Effector memory CD4-positive, alpha-beta T cell (primary cell): ENCODE results near the gene GAPVD1.
"Not testable (repeated sequence)": the region's sequence is repeated elsewhere in the genome, so short reads cannot be mapped to it uniquely, and the experiment has no call there.

ENCODE experiments used
- DNase-seq, 3 donors: peaks; one replicate each; pipeline ENCODE4 v3.0.0-alpha.2; 2020
- H3K27ac ChIP-seq: 2 replicates; pipeline ENCODE4 v1.7.0; 2013; ENCODE audit warnings: mild to moderate bottlenecking, low read length, moderate library complexity; ENCODE audit not compliant: insufficient read depth, poor library complexity, severe bottlenecking
- H3K27me3 ChIP-seq: replicated peaks from 2 replicates; pipeline ENCODE4 v1.7.0; 2013; ENCODE audit warnings: mild to moderate bottlenecking, low read length; ENCODE audit not compliant: insufficient read depth, control insufficient read depth, poor library complexity, severe bottlenecking
- H3K36me3 ChIP-seq: 2 replicates; pipeline ENCODE4 v1.7.0; 2013; ENCODE audit warnings: mild to moderate bottlenecking, low read length, moderate library complexity; ENCODE audit not compliant: control insufficient read depth, insufficient read depth
- H3K4me1 ChIP-seq: 2 replicates; pipeline ENCODE4 v1.7.0; 2013; ENCODE audit warnings: low read length, mild to moderate bottlenecking; ENCODE audit not compliant: control insufficient read depth, insufficient read depth, poor library complexity, severe bottlenecking
- H3K4me3 ChIP-seq: 2 replicates; pipeline ENCODE4 v1.7.0; 2013; ENCODE audit warnings: low read length, low read depth, mild to moderate bottlenecking; ENCODE audit not compliant: insufficient read depth, poor library complexity, severe bottlenecking
- H3K9me3 ChIP-seq: 2 replicates; pipeline ENCODE4 v1.7.0; 2013; ENCODE audit warnings: mild to moderate bottlenecking, low read length, moderate library complexity; ENCODE audit not compliant: control insufficient read depth

The GAPVD1 gene

GRCh38 chr9:125246261-125246667 is 15.4 kb upstream of the GAPVD1 start:
- Histone ChIP-seq H3K4me1 (peaks cover 9% of the 10 kb centered on the region), H3K36me3 (no peaks in the 10 kb centered on the region), H3K4me3 (no peak overlapping the region), H3K27me3 (no peaks in the 10 kb centered on the region), H3K27ac (no peak overlapping the region), H3K9me3 (no peaks in the 10 kb centered on the region)
- DNase-seq, result no peak

DNA sequence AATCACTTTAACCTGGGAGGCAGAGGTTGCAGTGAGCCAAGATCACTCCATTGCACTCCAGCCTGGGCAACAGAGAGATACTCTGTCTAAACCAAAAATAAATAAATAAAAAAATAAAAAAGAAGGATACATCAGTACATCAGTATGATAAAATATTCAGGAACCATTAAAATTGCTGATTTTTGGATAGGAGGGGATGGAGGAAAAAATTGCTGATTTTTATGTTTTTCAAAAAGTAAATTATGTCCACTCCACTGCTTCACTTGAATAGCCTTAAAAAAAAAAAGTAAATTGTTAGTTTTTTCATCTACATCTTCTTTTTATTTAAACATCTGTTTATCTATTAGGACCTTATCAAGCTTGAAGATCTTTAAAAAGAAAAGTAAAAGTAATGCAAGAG is 7.4 kb upstream of the GAPVD1 start:
- Histone ChIP-seq H3K4me1 (no peaks in the 10 kb centered on the region), H3K4me3 (no peak overlapping the region), H3K9me3 (no peaks in the 10 kb centered on the region), H3K27me3 (no peaks in the 10 kb centered on the region), H3K36me3 (no peaks in the 10 kb centered on the region), H3K27ac (no peak overlapping the region)
- no peak for DNase-seq

DNA sequence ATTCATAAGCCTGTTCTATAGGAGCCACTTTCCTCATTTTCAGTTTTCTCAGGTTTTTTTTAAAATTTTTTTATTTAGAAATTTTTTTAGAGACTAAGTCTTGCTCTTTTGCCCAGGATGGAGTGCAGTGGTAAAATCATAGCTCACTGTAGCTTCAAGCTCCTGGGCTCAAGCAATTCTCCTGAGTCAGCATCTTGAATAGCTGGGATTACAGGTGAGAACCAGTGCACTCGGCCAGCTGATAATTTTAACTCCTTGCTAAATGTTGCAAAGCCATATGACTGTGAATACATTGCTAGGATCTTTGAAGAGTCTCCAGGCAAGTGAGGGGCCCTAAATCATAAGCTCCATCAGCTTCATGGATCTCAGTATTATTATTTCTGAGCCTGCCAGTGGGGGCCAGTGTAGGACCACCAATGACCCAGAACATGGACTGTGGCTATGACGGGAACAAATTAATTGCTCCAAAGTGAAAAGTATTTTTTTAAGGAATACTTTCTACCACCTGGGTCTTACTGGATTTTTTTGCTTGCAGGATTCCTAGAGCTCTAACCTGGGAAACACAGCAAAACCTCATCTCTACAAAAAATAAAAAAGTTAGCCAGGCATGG is 5.7 kb upstream of the GAPVD1 start:
- H3K27ac ChIP-seq, result no peak overlapping the region
- H3K9me3 ChIP-seq, result no peaks in the 10 kb centered on the region
- H3K4me3 ChIP-seq, result no peak overlapping the region
- no peaks in the 10 kb centered on the region for H3K27me3 ChIP-seq
- no peak for DNase-seq
- H3K4me1 ChIP-seq, result no peaks in the 10 kb centered on the region
- H3K36me3 ChIP-seq, result no peaks in the 10 kb centered on the region

DNA sequence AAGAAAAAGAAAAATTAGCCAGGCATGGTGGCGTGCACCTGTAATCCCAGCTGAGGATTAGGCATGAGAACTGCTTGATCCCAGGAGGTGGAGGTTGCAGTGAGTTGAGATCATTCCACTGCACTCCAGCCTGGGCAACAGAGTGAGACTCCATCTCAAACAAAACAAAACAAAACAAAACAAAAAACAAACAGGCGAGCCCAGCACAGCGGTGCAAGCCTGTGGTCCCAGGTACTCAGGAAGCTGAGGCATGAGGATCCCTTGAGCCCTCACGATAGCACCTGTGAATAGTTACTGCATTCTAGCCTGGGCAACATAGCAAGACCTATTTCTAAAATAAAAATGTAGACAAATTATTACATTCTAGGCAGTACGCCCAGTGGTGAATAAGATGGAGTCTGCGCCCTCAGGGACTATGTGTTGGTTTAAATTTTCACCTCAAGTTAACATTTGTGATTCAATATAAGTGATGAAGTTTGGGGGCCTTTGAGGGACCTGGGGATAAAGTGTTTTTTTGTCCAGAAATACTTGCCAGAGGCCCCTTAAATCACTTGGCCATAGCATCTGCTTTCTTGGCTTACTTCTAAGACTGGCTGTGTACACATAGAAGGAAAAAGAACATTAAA is 3.4 kb upstream of the GAPVD1 start:
- Histone ChIP-seq H3K4me3 (no peak overlapping the region), H3K27me3 (no peaks in the 10 kb centered on the region), H3K9me3 (no peaks in the 10 kb centered on the region), H3K4me1 (peaks cover 5% of the 10 kb centered on the region), H3K36me3 (no peaks in the 10 kb centered on the region), H3K27ac (no peak overlapping the region)
- DNase-seq, result no peak

DNA sequence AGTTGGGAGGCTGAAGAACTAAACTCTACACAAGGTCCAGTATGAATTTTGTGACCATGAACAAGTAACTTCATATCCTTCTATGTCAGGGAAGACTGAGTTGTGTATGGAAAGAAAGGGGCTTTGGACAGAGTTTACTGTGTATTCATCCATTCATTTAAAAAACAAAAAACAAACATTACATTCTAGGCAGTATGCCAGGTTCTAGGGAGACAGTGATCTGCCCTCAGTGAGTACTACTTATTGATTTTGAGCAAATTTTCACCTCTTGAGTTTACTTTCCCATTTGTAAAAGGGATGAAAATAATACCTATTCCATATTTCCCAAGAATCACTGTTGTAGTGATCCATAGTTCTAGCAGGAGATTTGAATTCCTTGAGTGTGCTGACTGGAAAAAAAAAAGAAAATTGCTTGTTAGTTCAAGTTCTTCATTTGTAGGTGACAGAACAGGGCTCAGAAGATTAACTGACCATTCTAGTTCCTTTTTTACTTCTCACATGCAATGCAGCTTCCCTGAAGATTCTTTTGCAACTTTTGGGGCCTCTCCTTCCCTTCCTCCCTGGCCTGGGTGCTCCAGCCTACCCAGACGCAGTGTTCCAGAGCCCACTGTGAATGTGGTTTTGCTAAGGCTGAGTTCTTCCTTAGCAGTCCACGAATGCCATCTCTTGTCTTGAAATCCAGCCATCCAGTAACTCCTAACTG is 2.6 kb upstream of the GAPVD1 start:
- no peaks in the 10 kb centered on the region for H3K9me3 ChIP-seq
- peaks cover 12% of the 10 kb centered on the region for H3K4me1 ChIP-seq
- H3K4me3 ChIP-seq, result no peak overlapping the region
- no peaks in the 10 kb centered on the region for H3K36me3 ChIP-seq
- DNase-seq, result no peak
- no peaks in the 10 kb centered on the region for H3K27me3 ChIP-seq
- H3K27ac ChIP-seq, result no peak overlapping the region

DNA sequence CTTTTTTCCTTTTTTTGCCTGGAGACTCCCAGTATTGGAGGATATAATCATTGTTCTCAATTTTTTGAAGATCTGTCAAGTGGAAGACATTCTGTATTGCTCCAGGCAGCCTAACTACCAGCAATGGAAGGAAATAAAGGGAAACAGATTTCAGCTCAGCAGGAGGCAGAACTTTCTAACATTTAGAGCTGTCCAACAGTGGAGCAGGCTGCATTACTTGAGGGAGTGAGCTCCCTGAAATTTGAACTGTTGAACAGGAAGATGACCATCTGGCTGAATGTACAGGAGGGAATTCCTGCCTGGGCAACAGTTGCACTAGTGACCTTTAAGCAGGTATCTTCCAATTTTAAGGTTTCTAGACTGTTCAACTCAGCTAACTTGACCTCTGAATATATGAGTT is 1.1 kb upstream of the GAPVD1 start:
- Histone ChIP-seq H3K27ac (no peak overlapping the region), H3K4me3 (no peak overlapping the region), H3K36me3 (no peaks in the 10 kb centered on the region), H3K4me1 (peaks cover 17% of the 10 kb centered on the region), H3K9me3 (no peaks in the 10 kb centered on the region), H3K27me3 (no peaks in the 10 kb centered on the region)
- no peak for DNase-seq

- no peaks in the 10 kb centered on the region for H3K9me3 ChIP-seq
- no peaks in the 10 kb centered on the region for H3K27me3 ChIP-seq
- peaks cover 17% of the 10 kb centered on the region for H3K4me1 ChIP-seq
- H3K4me3 ChIP-seq, result peak overlapping the region; percentile 97
- H3K27ac ChIP-seq, result peak overlapping the region; percentile 82
- no peaks in the 10 kb centered on the region for H3K36me3 ChIP-seq
- DNase-seq, result no peak
Measured at GRCh38 chr9:125262294-125262991, 817 bp downstream of the GAPVD1 start.

- Histone ChIP-seq H3K4me3 (peak overlapping the region; percentile 16), H3K4me1 (peaks cover 17% of the 10 kb centered on the region), H3K27ac (peak overlapping the region; percentile 31)
- not testable (repeated sequence) for H3K27me3 ChIP-seq, H3K9me3 ChIP-seq, H3K36me3 ChIP-seq
- DNase-seq, result peak in 1 of 3 donors; percentile 14
Measured at GRCh38 chr9:125264068-125264467, 2.4 kb downstream of the GAPVD1 start.

- Histone ChIP-seq H3K36me3 (no peaks in the 10 kb centered on the region), H3K27ac (no peak overlapping the region), H3K4me3 (no peak overlapping the region), H3K27me3 (no peaks in the 10 kb centered on the region), H3K4me1 (peaks cover 10% of the 10 kb centered on the region), H3K9me3 (no peaks in the 10 kb centered on the region)
- no peak for DNase-seq
Measured at GRCh38 chr9:125268394-125269013, 6.9 kb downstream of the GAPVD1 start.
